DND-41 (cell line): ENCODE measurements around the gene DLX1.
"Not testable (repeated sequence)": the region's sequence is repeated elsewhere in the genome, so short reads cannot be mapped to it uniquely, and the experiment has no call there.

ENCODE experiments used
- ATAC-seq: fragments of 200-7000 bp; cut with Tn5 transposase; 3 replicates; pipeline ENCODE4 v1.9.1; 2021; ENCODE audit warnings: low read depth; ENCODE audit not compliant: insufficient read depth
- DNase-seq: peaks from one replicate; pipeline ENCODE4 v3.0.0-alpha.2; 2020
- H2AFZ ChIP-seq: 2 replicates; pipeline ENCODE4 v1.6.0; 2012; ENCODE audit warnings: low read depth, low read length
- H3K27ac ChIP-seq: 2 replicates; pipeline ENCODE4 v1.5.1; 2012; ENCODE audit warnings: low read length, inconsistent platforms
- H3K27me3 ChIP-seq: fragments of 200-600 bp; sonication (generic); 2 replicates; pipeline ENCODE4 v1.6.0; 2012; ENCODE audit warnings: low read length, mild to moderate bottlenecking, inconsistent platforms; ENCODE audit not compliant: insufficient read depth, poor library complexity
- H3K36me3 ChIP-seq: 2 replicates; pipeline ENCODE4 v1.5.1; 2012; ENCODE audit warnings: low read length, inconsistent platforms; ENCODE audit not compliant: insufficient read depth
- H3K4me1 ChIP-seq: 2 replicates; pipeline ENCODE4 v1.5.1; 2012; ENCODE audit warnings: mild to moderate bottlenecking, low read length; ENCODE audit not compliant: insufficient read depth
- H3K4me2 ChIP-seq: 2 replicates; pipeline ENCODE4 v1.6.0; 2012; ENCODE audit warnings: mild to moderate bottlenecking, moderate library complexity, low read length, inconsistent platforms; ENCODE audit not compliant: insufficient read depth
- H3K4me3 ChIP-seq, 2 experiments: fragments of 200-600 bp in 1 of 2; shearing (Covaris generic) in 1 of 2; 2 replicates each; pipeline ENCODE4 v1.5.1; 2012 to 2016; ENCODE audit warnings: inconsistent platforms in 2 of 2, low read length in 2 of 2, mild to moderate bottlenecking in 2 of 2, low read depth in 1 of 2, moderate library complexity in 1 of 2
- H3K79me2 ChIP-seq: 2 replicates; pipeline ENCODE4 v1.6.0; 2012; ENCODE audit warnings: low read length, inconsistent platforms; ENCODE audit not compliant: insufficient read depth
- H3K9ac ChIP-seq: 2 replicates; pipeline ENCODE4 v1.6.0; 2012; ENCODE audit warnings: low read depth, mild to moderate bottlenecking, inconsistent platforms, low read length, moderate library complexity
- H3K9me3 ChIP-seq: 2 replicates; pipeline ENCODE4 v1.5.1; 2012; ENCODE audit warnings: low read length, moderate library complexity, mild to moderate bottlenecking, inconsistent platforms; ENCODE audit not compliant: insufficient read depth, severe bottlenecking
- H4K20me1 ChIP-seq: 2 replicates; pipeline ENCODE4 v1.6.0; 2012; ENCODE audit warnings: low read length; ENCODE audit not compliant: insufficient read depth
- EZH2 ChIP-seq: IDR thresholded peaks from 3 replicates; pipeline ENCODE4 v1.6.1; 2012; ENCODE audit warnings: borderline replicate concordance, low read depth, mild to moderate bottlenecking, moderate library complexity, low read length, inconsistent platforms; ENCODE audit not compliant: severe bottlenecking
- TF ChIP-seq, protein P1 (sequence below): IDR thresholded peaks from 2 replicates; pipeline ENCODE4 v1.5.1; 2012; ENCODE audit warnings: borderline replicate concordance, low read length, moderate library complexity, mild to moderate bottlenecking; ENCODE audit not compliant: poor library complexity, severe bottlenecking; ENCODE audit errors: extremely low read depth

The DLX1 gene

GRCh38 chr2:172066394-172066886 lies 18.9 kb upstream of the DLX1 start:
- Histone ChIP-seq H4K20me1 (no peaks in the 10 kb centered on the region), H3K27me3 (no peaks in the 10 kb centered on the region), H3K4me2 (no peak overlapping the region), H3K79me2 (no peaks in the 10 kb centered on the region), H3K36me3 (no peaks in the 10 kb centered on the region), H3K27ac (no peak overlapping the region), H3K9me3 (no peaks in the 10 kb centered on the region), H3K4me1 (no peaks in the 10 kb centered on the region), H3K4me3 (no peak overlapping the region), H3K9ac (no peak overlapping the region), H2AFZ (no peak overlapping the region)
- TF ChIP-seq, protein P1, sequence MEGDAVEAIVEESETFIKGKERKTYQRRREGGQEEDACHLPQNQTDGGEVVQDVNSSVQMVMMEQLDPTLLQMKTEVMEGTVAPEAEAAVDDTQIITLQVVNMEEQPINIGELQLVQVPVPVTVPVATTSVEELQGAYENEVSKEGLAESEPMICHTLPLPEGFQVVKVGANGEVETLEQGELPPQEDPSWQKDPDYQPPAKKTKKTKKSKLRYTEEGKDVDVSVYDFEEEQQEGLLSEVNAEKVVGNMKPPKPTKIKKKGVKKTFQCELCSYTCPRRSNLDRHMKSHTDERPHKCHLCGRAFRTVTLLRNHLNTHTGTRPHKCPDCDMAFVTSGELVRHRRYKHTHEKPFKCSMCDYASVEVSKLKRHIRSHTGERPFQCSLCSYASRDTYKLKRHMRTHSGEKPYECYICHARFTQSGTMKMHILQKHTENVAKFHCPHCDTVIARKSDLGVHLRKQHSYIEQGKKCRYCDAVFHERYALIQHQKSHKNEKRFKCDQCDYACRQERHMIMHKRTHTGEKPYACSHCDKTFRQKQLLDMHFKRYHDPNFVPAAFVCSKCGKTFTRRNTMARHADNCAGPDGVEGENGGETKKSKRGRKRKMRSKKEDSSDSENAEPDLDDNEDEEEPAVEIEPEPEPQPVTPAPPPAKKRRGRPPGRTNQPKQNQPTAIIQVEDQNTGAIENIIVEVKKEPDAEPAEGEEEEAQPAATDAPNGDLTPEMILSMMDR, result no peak
- no peak for TF ChIP-seq EZH2
- DNase-seq (no peak), ATAC-seq (no peak)

- H4K20me1 ChIP-seq, H3K79me2 ChIP-seq, H3K36me3 ChIP-seq, H2AFZ ChIP-seq, ATAC-seq, H3K4me3 ChIP-seq, H3K4me2 ChIP-seq, DNase-seq, H3K9me3 ChIP-seq, H3K9ac ChIP-seq, H3K4me1 ChIP-seq, H3K27me3 ChIP-seq, H3K27ac ChIP-seq: not testable (repeated sequence)
Measured at GRCh38 chr2:172067905-172068304, 17.4 kb upstream of the DLX1 start.

- H3K4me2 ChIP-seq, result no peak overlapping the region
- TF ChIP-seq, protein P1, result no peak
- no peak for TF ChIP-seq EZH2
- H4K20me1 ChIP-seq, result no peaks in the 10 kb centered on the region
- DNase-seq, result no peak
- no peak overlapping the region for H2AFZ ChIP-seq
- no peaks in the 10 kb centered on the region for H3K36me3 ChIP-seq
- no peaks in the 10 kb centered on the region for H3K9me3 ChIP-seq
- H3K4me1 ChIP-seq, result no peaks in the 10 kb centered on the region
- no peak for ATAC-seq
- H3K79me2 ChIP-seq, result no peaks in the 10 kb centered on the region
- no peak overlapping the region for H3K4me3 ChIP-seq
- H3K9ac ChIP-seq, result no peak overlapping the region
- H3K27ac ChIP-seq, result no peak overlapping the region
- H3K27me3 ChIP-seq, result no peaks in the 10 kb centered on the region
Measured at GRCh38 chr2:172070936-172071335, 14.4 kb upstream of the DLX1 start.

DNA sequence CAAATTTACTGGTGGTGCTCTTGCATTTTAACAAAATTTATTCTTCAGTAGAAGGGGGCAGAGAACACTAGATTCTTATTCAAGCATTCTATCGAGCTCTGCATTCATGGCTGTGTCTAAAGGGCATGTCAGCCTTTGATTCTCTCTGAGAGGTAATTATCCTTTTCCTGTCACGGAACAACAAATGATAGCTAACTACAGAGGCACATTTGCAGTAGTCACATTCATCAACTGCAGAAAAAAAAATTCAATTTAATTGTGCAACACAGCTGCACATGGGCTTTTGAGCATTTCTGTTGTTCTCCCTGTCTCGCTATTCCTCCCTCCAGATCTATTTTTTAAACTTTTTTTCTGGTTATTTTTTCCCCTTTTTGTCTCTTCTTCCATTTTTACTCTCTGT lies 13.0 kb upstream of the DLX1 start:
- no peaks in the 10 kb centered on the region for H3K4me1 ChIP-seq
- H3K79me2 ChIP-seq, result no peaks in the 10 kb centered on the region
- H3K4me2 ChIP-seq, result no peak overlapping the region
- DNase-seq (no peak), ATAC-seq (no peak)
- no peak overlapping the region for H3K4me3 ChIP-seq
- no peaks in the 10 kb centered on the region for H3K9me3 ChIP-seq
- no peak overlapping the region for H3K27ac ChIP-seq
- no peaks in the 10 kb centered on the region for H4K20me1 ChIP-seq
- no peak overlapping the region for H2AFZ ChIP-seq
- H3K36me3 ChIP-seq, result no peaks in the 10 kb centered on the region
- TF ChIP-seq EZH2, result no peak
- H3K9ac ChIP-seq, result no peak overlapping the region
- H3K27me3 ChIP-seq, result no peaks in the 10 kb centered on the region
